ENCODE data around the gene MAST4. TPM values are rescaled to one million over a fixed set of nuclear protein-coding genes. Genes with fewer than 3 reads are reported as not detected.

Gene MAST4
- total RNA-seq, 1 donor: 12.7 TPM

DNA sequence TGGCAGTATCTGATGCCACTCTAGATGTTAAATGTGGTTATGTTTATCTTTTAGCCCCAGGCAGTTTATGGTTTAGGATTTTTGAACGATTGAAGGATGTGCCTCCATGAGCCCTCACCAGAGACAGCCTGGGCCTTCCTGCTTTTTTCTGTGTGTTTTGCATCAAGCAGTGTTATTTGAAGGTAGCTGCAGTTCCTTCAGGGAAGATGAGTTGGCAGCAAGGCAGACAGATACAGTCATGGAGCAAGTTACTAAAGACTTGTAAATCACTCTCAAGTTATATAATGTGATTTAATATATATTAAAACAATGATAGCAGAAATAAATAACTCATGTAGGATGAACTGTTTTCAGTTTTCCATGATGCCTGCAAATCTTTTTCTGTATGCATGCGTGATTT lies 395.6 kb downstream of the MAST4 start:
- no peaks in the 10 kb centered on the region for H3K9me3 ChIP-seq (ENCODE audit: low read depth, low read length)
- TF ChIP-seq, protein P1, sequence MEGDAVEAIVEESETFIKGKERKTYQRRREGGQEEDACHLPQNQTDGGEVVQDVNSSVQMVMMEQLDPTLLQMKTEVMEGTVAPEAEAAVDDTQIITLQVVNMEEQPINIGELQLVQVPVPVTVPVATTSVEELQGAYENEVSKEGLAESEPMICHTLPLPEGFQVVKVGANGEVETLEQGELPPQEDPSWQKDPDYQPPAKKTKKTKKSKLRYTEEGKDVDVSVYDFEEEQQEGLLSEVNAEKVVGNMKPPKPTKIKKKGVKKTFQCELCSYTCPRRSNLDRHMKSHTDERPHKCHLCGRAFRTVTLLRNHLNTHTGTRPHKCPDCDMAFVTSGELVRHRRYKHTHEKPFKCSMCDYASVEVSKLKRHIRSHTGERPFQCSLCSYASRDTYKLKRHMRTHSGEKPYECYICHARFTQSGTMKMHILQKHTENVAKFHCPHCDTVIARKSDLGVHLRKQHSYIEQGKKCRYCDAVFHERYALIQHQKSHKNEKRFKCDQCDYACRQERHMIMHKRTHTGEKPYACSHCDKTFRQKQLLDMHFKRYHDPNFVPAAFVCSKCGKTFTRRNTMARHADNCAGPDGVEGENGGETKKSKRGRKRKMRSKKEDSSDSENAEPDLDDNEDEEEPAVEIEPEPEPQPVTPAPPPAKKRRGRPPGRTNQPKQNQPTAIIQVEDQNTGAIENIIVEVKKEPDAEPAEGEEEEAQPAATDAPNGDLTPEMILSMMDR (IDR thresholded peaks at IDR 0.05; ENCODE audit: extremely low read depth, low read depth, low read length): no peak

DNA sequence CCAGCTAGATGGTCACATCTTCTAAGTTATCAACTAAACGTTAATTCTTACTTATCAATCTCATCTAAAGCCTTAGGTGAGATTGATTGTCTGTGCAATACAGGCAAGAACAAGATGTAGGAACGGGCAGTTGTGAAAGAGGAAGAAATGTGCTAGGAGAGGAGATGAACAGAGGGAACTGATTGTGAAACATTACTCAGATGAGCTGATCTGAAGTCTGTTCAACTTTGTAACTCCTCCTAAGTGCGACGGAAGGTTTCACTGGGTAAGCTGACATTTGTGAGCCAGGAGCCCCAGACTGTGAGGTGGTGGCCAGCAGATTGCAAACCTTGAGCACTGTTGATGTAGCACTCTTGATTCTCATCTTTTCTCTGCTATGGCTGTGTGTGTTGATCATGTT lies 396.4 kb downstream of the MAST4 start:
- no peaks in the 10 kb centered on the region for H3K79me2 ChIP-seq (ENCODE audit: insufficient read depth, low read length)
- no peaks in the 10 kb centered on the region for H3K9me3 ChIP-seq (ENCODE audit: low read depth, low read length)
- H3K27ac ChIP-seq (ENCODE audit: low read depth, low read length): no peak overlapping the region
- H3K4me2 ChIP-seq (ENCODE audit: insufficient read depth, low read length): no peak overlapping the region
- DNase-seq (ENCODE audit: insufficient read length, low spot score, missing footprints): no peak
- H2AFZ ChIP-seq (ENCODE audit: low read length): no peak overlapping the region
- H4K20me1 ChIP-seq (ENCODE audit: insufficient read depth, low read length): no peaks in the 10 kb centered on the region
- H3K4me1 ChIP-seq (ENCODE audit: insufficient read depth, low read length): peaks cover 8% of the 10 kb centered on the region
- no peak overlapping the region for H3K4me3 ChIP-seq (ENCODE audit: insufficient read depth, low read length)
- no peaks in the 10 kb centered on the region for H3K36me3 ChIP-seq (ENCODE audit: insufficient read depth, low read length)
- H3K27me3 ChIP-seq (ENCODE audit: insufficient read depth, low read length): no peaks in the 10 kb centered on the region
- TF ChIP-seq, protein P1 (IDR thresholded peaks at IDR 0.05; ENCODE audit: extremely low read depth, low read depth, low read length): no peak

More for the DNA sequence above, 395.6 kb downstream of the MAST4 start:
- Histone ChIP-seq H4K20me1 (ENCODE audit: insufficient read depth, low read length) (no peaks in the 10 kb centered on the region), H3K36me3 (ENCODE audit: insufficient read depth, low read length) (no peaks in the 10 kb centered on the region), H3K27me3 (ENCODE audit: insufficient read depth, low read length) (no peaks in the 10 kb centered on the region), H3K79me2 (ENCODE audit: insufficient read depth, low read length) (no peaks in the 10 kb centered on the region), H3K27ac (ENCODE audit: low read depth, low read length) (no peak overlapping the region), H2AFZ (ENCODE audit: low read length) (no peak overlapping the region), H3K4me1 (ENCODE audit: insufficient read depth, low read length) (peaks cover 10% of the 10 kb centered on the region), H3K4me2 (ENCODE audit: insufficient read depth, low read length) (no peak overlapping the region), H3K4me3 (ENCODE audit: insufficient read depth, low read length) (no peak overlapping the region)
- no peak for DNase-seq (ENCODE audit: insufficient read length, low spot score, missing footprints)

DNA sequence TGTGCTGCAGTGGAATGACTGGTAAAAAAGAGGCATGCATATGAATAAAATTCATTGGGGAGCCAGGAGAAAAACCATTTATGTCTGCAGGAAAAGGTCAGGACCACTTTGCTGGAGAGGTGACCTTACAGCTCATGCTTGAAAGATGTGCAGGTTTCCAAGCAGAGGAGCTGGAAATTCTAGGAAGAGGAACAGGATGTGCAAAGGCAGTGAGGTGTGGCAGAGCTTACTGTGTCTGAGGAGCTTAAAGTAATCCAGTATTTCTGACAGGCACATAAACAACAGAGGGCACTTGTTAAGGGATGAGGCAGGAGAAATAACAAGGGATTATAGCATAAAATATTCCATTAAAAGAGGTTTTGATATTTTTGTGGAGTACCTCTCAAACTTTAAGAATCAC lies 397.3 kb downstream of the MAST4 start:
- no peaks in the 10 kb centered on the region for H3K9me3 ChIP-seq (ENCODE audit: low read depth, low read length)
- no peaks in the 10 kb centered on the region for H3K27me3 ChIP-seq (ENCODE audit: insufficient read depth, low read length)
- H2AFZ ChIP-seq (ENCODE audit: low read length): no peak overlapping the region
- no peaks in the 10 kb centered on the region for H3K79me2 ChIP-seq (ENCODE audit: insufficient read depth, low read length)
- no peak for DNase-seq (ENCODE audit: insufficient read length, low spot score, missing footprints)
- no peaks in the 10 kb centered on the region for H3K4me1 ChIP-seq (ENCODE audit: insufficient read depth, low read length)
- TF ChIP-seq, protein P1 (IDR thresholded peaks at IDR 0.05; ENCODE audit: extremely low read depth, low read depth, low read length): no peak
- H3K36me3 ChIP-seq (ENCODE audit: insufficient read depth, low read length): no peaks in the 10 kb centered on the region
- no peak overlapping the region for H3K4me2 ChIP-seq (ENCODE audit: insufficient read depth, low read length)
- no peak overlapping the region for H3K27ac ChIP-seq (ENCODE audit: low read depth, low read length)
- H4K20me1 ChIP-seq (ENCODE audit: insufficient read depth, low read length): no peaks in the 10 kb centered on the region
- no peak overlapping the region for H3K4me3 ChIP-seq (ENCODE audit: insufficient read depth, low read length)

DNA sequence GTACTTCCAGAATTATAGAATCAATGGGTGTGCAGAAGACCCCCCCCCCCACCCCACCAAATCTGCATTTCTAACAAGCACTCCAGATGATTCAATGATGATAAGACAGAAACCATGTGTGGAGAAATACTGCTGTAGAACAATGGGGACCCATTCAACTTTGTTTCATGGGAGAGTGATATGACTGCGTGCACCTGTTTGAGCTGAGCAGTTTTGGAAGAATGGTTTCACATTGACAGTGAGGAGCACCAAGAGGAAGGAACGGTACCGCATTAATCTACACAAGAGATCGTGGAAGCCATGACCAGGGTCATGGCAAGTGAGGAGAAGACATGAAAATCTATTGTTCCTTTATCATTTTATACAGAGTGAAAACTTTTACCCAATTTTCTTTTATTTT lies 397.7 kb downstream of the MAST4 start:
- Histone ChIP-seq H3K4me3 (ENCODE audit: insufficient read depth, low read length) (no peak overlapping the region), H3K79me2 (ENCODE audit: insufficient read depth, low read length) (no peaks in the 10 kb centered on the region), H3K36me3 (ENCODE audit: insufficient read depth, low read length) (no peaks in the 10 kb centered on the region), H3K27ac (ENCODE audit: low read depth, low read length) (no peak overlapping the region), H4K20me1 (ENCODE audit: insufficient read depth, low read length) (no peaks in the 10 kb centered on the region), H2AFZ (ENCODE audit: low read length) (no peak overlapping the region), H3K4me1 (ENCODE audit: insufficient read depth, low read length) (no peaks in the 10 kb centered on the region), H3K27me3 (ENCODE audit: insufficient read depth, low read length) (no peaks in the 10 kb centered on the region), H3K9me3 (ENCODE audit: low read depth, low read length) (no peaks in the 10 kb centered on the region), H3K4me2 (ENCODE audit: insufficient read depth, low read length) (no peak overlapping the region)
- no peak for DNase-seq (ENCODE audit: insufficient read length, low spot score, missing footprints)
- TF ChIP-seq, protein P1 (IDR thresholded peaks at IDR 0.05; ENCODE audit: extremely low read depth, low read depth, low read length): no peak
